ENCODE data around the gene ARMS2.

The ARMS2 gene

GRCh38 chr10:122448600-122448999, 5.9 kb upstream of the ARMS2 start:
- no peak for DNase-seq (ENCODE audit: low read depth, low spot score)
- H3K4me3 ChIP-seq (ENCODE audit: low read length), result no peak overlapping the region

DNA sequence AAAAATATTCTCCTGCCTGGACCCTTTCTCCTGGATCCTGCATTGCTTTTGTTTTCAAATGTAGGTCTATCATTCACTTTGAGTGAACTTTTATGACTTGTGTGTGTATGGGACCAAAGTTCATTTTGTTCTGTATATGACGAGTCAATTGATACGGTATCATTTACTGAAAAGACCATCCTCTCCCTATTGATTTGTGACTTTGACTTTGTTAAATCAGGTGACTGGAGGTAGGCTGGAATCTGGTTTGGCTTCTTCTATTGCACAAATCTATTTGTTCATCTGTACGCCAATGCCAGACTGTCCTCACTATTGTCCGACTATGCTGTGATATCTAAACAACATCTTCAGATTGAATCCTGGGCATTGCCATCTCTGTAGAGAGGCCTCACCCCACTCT, 5.3 kb upstream of the ARMS2 start:
- H3K4me3 ChIP-seq (ENCODE audit: low read length), result no peak overlapping the region
- DNase-seq (ENCODE audit: low read depth, low spot score), result no peak

DNA sequence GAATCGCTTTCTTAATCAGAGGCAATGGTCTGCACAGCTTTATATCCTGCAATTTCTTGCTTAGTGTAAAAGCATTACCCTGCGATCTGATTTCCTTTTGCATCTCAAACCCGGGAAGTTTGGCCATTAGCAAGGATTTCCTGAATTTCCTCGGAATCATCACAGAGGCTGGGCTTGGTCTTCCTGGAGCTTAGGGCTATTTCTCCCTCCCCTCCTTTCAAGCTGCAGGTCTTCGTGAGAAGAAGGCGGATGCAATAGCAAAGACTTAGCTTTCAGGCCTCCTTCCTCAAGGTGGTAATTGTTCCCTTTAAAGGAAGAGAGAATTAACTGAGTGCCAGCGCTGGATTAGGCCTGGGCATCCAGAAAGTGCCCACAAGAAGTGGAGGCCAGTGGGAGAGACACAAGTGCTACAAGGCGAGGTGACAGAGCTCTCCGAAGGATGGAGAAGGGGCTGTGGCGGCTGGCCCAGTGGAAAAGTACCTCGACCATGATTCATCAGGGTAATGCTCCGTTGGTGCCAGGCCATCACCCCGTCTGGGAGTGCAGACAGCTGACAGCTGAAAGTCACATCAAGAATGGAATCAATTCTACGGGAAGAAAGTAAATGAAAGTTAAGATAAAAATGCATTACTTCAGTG, 4.0 kb upstream of the ARMS2 start:
- no peak for DNase-seq (ENCODE audit: low read depth, low spot score)

GRCh38 chr10:122454071-122454470, 382 bp upstream of the ARMS2 start:
- DNase-seq (ENCODE audit: low read depth, low spot score), result no peak
- H3K4me3 ChIP-seq (ENCODE audit: low read length), result no peak overlapping the region

More for the DNA sequence above, 4.0 kb upstream of the ARMS2 start:
- H3K4me3 ChIP-seq (ENCODE audit: low read length), result no peak overlapping the region

- no peak for DNase-seq (ENCODE audit: low read depth, low spot score)
These were observed 1.1 kb downstream of the ARMS2 start for GRCh38 chr10:122455376-122456079.

GRCh38 chr10:122457934-122458333, 3.5 kb downstream of the ARMS2 start:
- no peak overlapping the region for H3K4me3 ChIP-seq (ENCODE audit: low read length)
- no peak for DNase-seq (ENCODE audit: low read depth, low spot score)

More at GRCh38 chr10:122455376-122456079, 1.1 kb downstream of the ARMS2 start:
- H3K4me3 ChIP-seq (ENCODE audit: low read length), result no peak overlapping the region

- DNase-seq (ENCODE audit: low read depth, low spot score), result no peak
- no peak overlapping the region for H3K4me3 ChIP-seq (ENCODE audit: low read length)
These were observed 4.2 kb downstream of the ARMS2 start for GRCh38 chr10:122458693-122459092.

DNA sequence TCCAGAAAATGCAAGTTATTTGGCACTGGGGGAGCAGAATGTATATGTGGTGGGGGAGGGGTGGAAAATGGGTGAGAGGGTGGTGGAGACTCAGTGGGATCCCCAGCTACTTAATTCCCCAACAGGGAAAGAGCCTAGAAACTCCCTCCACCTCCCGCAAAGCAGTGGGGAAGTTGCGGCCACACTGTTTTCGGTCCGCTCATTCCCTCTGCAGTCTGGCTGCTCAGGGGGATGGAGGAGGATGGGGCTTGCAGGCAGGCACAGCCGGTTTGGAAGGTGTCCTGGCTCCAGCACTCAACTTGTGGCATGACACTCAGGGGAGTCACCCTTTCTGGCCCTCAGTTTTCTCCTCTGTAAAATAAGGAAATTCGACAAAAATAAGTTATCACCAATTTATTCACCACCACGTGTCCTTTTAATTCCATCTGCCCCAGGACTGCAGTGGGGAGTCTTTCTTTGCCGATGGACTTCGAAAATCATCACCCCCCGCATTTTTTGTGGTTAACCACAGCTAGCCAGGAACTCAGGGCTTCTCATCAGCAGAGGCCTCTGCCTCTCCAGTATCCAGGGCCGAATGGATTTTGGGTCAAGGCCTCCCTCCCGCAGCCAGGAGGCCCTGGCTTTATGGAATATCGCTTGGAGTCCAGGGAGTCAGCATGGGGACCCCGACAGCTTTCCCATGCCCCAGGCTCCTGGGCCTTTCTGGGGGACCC, 5.3 kb downstream of the ARMS2 start:
- no peak for DNase-seq (ENCODE audit: low read depth, low spot score)
- no peak overlapping the region for H3K4me3 ChIP-seq (ENCODE audit: low read length)

GRCh38 chr10:122460891-122461293, 6.4 kb downstream of the ARMS2 start:
- H3K4me3 ChIP-seq (ENCODE audit: low read length), result no peak overlapping the region
- DNase-seq (ENCODE audit: low read depth, low spot score), result no peak

- H3K4me3 ChIP-seq (ENCODE audit: low read length), result no peak within 1 kb of the TSS
- no peak for DNase-seq (ENCODE audit: low read depth, low spot score)
These were observed 6.9 kb downstream of the ARMS2 start, which contains the start of gene HTRA1 for GRCh38 chr10:122461367-122461728. Gene HTRA1 (plus strand): TSS chr10:122461553. CDS start chr10:122461653, 100 bp downstream.

GRCh38 chr10:122461729-122462532, 7.5 kb downstream of the ARMS2 start:
- H3K4me3 ChIP-seq (ENCODE audit: low read length), result no peak overlapping the region
- no peak for DNase-seq (ENCODE audit: low read depth, low spot score)

- H3K4me3 ChIP-seq (ENCODE audit: low read length), result no peak overlapping the region
- no peak for DNase-seq (ENCODE audit: low read depth, low spot score)
These were observed 8.3 kb downstream of the ARMS2 start for GRCh38 chr10:122462533-122463465.

DNA sequence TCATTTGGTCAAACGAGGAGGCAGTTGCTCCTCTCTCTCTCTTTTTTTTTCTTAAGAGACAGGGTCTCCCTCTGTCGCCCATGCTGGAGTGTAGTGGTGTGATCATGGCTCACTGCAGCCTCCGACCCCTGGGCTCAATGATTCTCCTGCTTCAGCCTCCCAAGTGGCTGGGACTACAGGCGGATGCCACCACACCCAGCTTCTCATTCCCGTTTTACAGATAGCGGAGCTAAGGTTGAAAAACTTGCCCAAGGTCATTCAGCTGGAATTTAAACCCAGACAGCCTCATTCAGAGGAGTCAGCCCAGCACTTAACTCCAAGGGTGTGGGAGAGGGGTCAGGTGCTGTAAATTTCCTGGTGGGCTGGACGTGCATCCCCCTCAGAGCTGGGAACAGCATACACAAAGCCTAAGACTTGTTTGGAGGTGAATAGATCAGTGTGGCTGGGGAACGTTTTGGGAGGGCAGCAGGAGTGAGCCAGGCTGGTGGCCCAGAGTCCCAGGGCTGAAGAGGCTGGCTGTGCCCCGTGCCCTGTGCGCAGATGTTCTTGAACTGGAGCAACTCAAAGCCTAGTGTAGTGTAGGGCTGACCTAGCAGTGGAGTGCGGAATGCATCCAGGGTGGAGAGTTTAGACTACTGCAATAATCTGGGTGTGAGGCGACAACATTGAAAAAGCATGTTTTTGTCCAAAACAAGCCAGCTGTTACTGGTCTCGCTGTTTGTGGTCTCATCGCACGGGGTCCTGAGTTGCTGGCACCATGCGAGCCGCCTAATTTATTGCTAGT, 9.2 kb downstream of the ARMS2 start:
- no peak for DNase-seq (ENCODE audit: low read depth, low spot score)
- no peak overlapping the region for H3K4me3 ChIP-seq (ENCODE audit: low read length)

GRCh38 chr10:122464250-122464510, 9.7 kb downstream of the ARMS2 start:
- DNase-seq (ENCODE audit: low read depth, low spot score), result no peak
- no peak overlapping the region for H3K4me3 ChIP-seq (ENCODE audit: low read length)

DNA sequence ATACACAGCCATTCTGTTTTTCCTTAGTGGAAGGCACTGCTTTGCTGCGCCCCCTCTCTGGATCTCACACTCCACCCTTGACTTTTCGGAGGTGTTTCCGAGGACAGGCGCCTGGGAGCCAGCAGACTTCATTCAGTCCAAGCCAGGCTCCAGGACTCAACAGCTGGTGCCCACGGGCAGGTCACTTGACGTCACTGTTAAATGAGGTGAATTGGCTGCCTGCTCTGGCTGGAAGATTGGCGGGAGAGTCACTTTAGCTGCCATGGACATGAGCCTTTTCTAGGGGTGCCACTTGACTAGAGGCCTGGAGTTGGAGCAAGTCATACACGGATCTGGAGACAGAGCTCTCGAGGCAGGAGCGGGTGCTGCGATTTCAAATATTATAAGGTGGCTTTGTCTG, 10.1 kb downstream of the ARMS2 start:
- H3K4me3 ChIP-seq (ENCODE audit: low read length), result no peak overlapping the region
- no peak for DNase-seq (ENCODE audit: low read depth, low spot score)

DNA sequence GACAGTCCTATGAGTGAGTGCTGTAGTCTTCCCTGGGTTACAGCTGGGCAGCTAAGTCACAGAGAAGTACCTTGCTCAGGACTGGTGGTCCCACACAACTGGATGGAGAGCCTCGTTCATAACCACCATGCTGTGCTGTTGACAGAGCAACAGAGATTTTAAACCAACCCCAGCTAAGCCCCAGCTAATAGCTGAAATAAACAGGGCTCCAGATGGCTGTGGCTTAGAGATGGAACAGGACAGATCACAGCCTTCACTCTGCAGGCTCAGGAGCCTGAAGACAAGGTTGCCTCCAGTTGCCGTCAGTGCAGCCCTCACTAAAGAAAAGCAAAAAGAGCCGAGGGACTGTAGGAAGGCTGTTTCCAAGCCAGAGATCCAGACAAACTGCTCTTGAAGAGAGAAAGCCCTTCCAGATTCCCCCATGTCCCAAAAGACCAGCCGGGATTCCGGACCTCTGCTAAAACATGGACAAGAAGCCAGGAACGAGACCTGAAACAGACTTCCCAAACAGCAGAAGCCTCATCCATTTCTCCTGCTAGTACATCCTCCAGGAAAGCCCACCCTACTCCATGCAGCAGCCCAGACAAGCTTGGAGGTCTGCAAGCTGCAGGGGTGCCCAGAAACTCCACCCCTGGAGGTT, 11.1 kb downstream of the ARMS2 start:
- H3K4me3 ChIP-seq (ENCODE audit: low read length), result no peak overlapping the region
- no peak for DNase-seq (ENCODE audit: low read depth, low spot score)

DNA sequence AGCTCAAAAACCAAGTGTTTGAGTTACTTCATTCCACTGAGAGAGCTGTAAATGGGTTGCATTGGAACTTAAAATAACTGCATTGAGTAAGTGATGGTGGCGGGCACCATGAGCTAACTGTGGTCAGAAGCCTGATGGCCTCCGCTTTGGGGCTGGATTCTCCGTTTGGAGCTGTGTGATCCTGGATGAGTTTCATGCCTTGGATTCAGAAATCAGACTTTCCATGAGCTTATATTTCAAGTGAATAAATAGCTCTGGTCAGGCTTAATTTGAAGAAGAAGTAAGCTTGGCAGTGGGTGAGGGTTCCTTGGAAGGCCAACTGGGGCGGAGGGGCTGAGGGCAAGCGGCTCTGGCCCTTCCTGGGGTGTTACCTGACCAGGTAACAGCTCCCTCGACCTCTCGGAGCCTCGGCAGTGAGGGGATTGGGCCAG, 12.5 kb downstream of the ARMS2 start:
- H3K4me3 ChIP-seq (ENCODE audit: low read length), result no peak overlapping the region
- DNase-seq (ENCODE audit: low read depth, low spot score), result no peak

GRCh38 chr10:122467701-122468100, 13.2 kb downstream of the ARMS2 start:
- no peak overlapping the region for H3K4me3 ChIP-seq (ENCODE audit: low read length)
- DNase-seq (ENCODE audit: low read depth, low spot score), result no peak

Measured in Jurkat, Clone E6-1 (cell line).